CD14-positive monocyte (primary cell): ENCODE results near the gene TRMO. TPM values are rescaled to one million over a fixed set of nuclear protein-coding genes. Genes with fewer than 3 reads are reported as not detected.
A peak's percentile ranks its signal among the peaks of the same experiment; 100 is the strongest.

ENCODE experiments used
- DNase-seq, 3 donors: peaks; one replicate each; pipeline ENCODE4 v3.0.0-alpha.2; 2011 to 2022
- H2AFZ ChIP-seq: 2 replicates; pipeline ENCODE4 v1.6.0; 2012; ENCODE audit warnings: mild to moderate bottlenecking, low read depth, low read length, inconsistent platforms; ENCODE audit not compliant: insufficient read depth, poor library complexity, severe bottlenecking
- H3K27ac ChIP-seq, 2 donors: 1 replicate in 1 of 2; 2 replicates in 1 of 2; pipeline ENCODE4 v1.5.1; 2012 to 2013; ENCODE audit warnings: low read length in 2 of 2, control low read depth in 1 of 2, inconsistent platforms in 1 of 2, low read depth in 1 of 2, mild to moderate bottlenecking in 1 of 2
- H3K27me3 ChIP-seq, 2 donors: one replicate each; pipeline versions ENCODE4 v1.6.0 to v1.6.1; 2011 to 2013; ENCODE audit warnings: low read length in 2 of 2; ENCODE audit not compliant: control insufficient read depth in 2 of 2, insufficient read depth in 2 of 2
- H3K36me3 ChIP-seq, 2 donors: replicated peaks in 1 of 2; 1 replicate in 1 of 2; 2 replicates in 1 of 2; pipeline versions ENCODE4 v1.5.1 to v1.6.1; 2012 to 2013; ENCODE audit warnings: low read length in 2 of 2, control low read depth in 1 of 2, inconsistent platforms in 1 of 2, mild to moderate bottlenecking in 1 of 2; ENCODE audit not compliant: insufficient read depth in 2 of 2, control insufficient read depth in 1 of 2
- H3K4me1 ChIP-seq, 2 donors: 1 replicate in 1 of 2; 2 replicates in 1 of 2; pipeline versions ENCODE4 v1.5.1 to v1.6.1; 2012 to 2013; ENCODE audit warnings: low read length in 2 of 2, control low read depth in 1 of 2, inconsistent platforms in 1 of 2, mild to moderate bottlenecking in 1 of 2, moderate library complexity in 1 of 2; ENCODE audit not compliant: insufficient read depth in 2 of 2, control insufficient read depth in 1 of 2
- H3K4me2 ChIP-seq: replicated peaks from 2 replicates; pipeline ENCODE3; 2012; ENCODE audit warnings: low read length, moderate library complexity, mild to moderate bottlenecking; ENCODE audit not compliant: poor library complexity, severe bottlenecking; ENCODE audit errors: extremely low read depth
- H3K4me3 ChIP-seq, 3 experiments: fragments of 200-600 bp in 1 of 3; sonication (generic) in 1 of 3; replicated peaks in 1 of 3; 1 replicate in 2 of 3; 2 replicates in 1 of 3; pipeline ENCODE4 v1.5.1; 2011 to 2013; ENCODE audit warnings: low read length in 3 of 3, mild to moderate bottlenecking in 3 of 3, control low read depth in 2 of 3, low read depth in 2 of 3, inconsistent platforms in 1 of 3, moderate library complexity in 1 of 3
- H3K79me2 ChIP-seq: 2 replicates; pipeline ENCODE4 v1.6.0; 2012; ENCODE audit warnings: mild to moderate bottlenecking, control low read depth, inconsistent platforms, low read length, moderate library complexity; ENCODE audit not compliant: insufficient read depth
- H3K9ac ChIP-seq: 2 replicates; pipeline ENCODE4 v1.6.0; 2017; ENCODE audit warnings: low read length, mild to moderate bottlenecking; ENCODE audit not compliant: insufficient read depth, poor library complexity, severe bottlenecking
- H3K9me3 ChIP-seq, 2 donors: replicated peaks in 1 of 2; 1 replicate in 1 of 2; 2 replicates in 1 of 2; pipeline versions ENCODE4 v1.5.1 to v1.6.1; 2012 to 2013; ENCODE audit warnings: low read length in 2 of 2, control low read depth in 1 of 2; ENCODE audit not compliant: control insufficient read depth in 1 of 2, insufficient read depth in 1 of 2
- H4K20me1 ChIP-seq: 2 replicates; pipeline ENCODE4 v1.6.0; 2012; ENCODE audit warnings: mild to moderate bottlenecking, low read length, control low read depth, moderate library complexity; ENCODE audit not compliant: insufficient read depth
- H3K27ac Mint-ChIP-seq, 7 donors: one replicate each; pipeline ENCODE4 v1.8.0; 2020; ENCODE audit warnings: mild to moderate bottlenecking in 7 of 7, mixed read lengths in 7 of 7, moderate library complexity in 6 of 7, inconsistent platforms in 2 of 7
- H3K27me3 Mint-ChIP-seq, 3 donors: one replicate each; pipeline ENCODE4 v1.8.0; 2021 to 2022; ENCODE audit warnings: low read depth in 3 of 3, mild to moderate bottlenecking in 3 of 3, mixed read lengths in 3 of 3, moderate library complexity in 3 of 3, inconsistent platforms in 1 of 3
- H3K36me3 Mint-ChIP-seq, 2 donors: one replicate each; pipeline ENCODE4 v1.8.0; 2020; ENCODE audit warnings: mixed read lengths in 2 of 2, inconsistent platforms in 1 of 2, mild to moderate bottlenecking in 1 of 2
- H3K4me1 Mint-ChIP-seq: one replicate; pipeline ENCODE4 v1.8.0; 2020; ENCODE audit warnings: mild to moderate bottlenecking, mixed read lengths
- H3K4me3 Mint-ChIP-seq, 2 donors: one replicate each; pipeline ENCODE4 v1.8.0; 2020; ENCODE audit warnings: mild to moderate bottlenecking in 2 of 2, mixed read lengths in 2 of 2, moderate library complexity in 1 of 2
- H3K9me3 Mint-ChIP-seq, 7 donors: one replicate each; pipeline ENCODE4 v1.8.0; 2020 to 2022; ENCODE audit warnings: mixed read lengths in 7 of 7, mild to moderate bottlenecking in 6 of 7, moderate library complexity in 6 of 7, inconsistent platforms in 2 of 7
- WGBS: methylation state at CpG from one replicate; pipeline ENCODE4 v1.1.5; 2013; ENCODE audit warnings: missing lambda C conversion rate; ENCODE audit not compliant: insufficient coverage; 5-methylcytosine and 5-hydroxymethylcytosine counted together
- intact Hi-C, 2 donors: fragments of 100-400 bp; cut with micrococcal nuclease; formaldehyde crosslinking; loops; one replicate each; pipeline versions ENCODE4 v1.15.0 to v1.15.1; 2023
- polyA plus RNA-seq, 3 donors: library from polyadenylated mRNA; depleted of rRNA in 1 of 3; unstranded in 2 of 3; stranded (reverse) in 1 of 3; fragments of 300-500 nt in 2 of 3; fragments of >200 nt in 1 of 3; fragmentation: Illumina TruSeq in 2 of 3; gene quantifications; 1 replicate in 2 of 3; 2 replicates in 1 of 3; pipeline ENCODE4 v1.2.3, GENCODE V29; 2012 to 2021
- TF ChIP-seq, protein P1 (sequence below): fragments of 200-600 bp; IDR thresholded peaks from one replicate; pipeline ENCODE4 v1.8.0; 2022; ENCODE audit warnings: antibody characterized with exemption, mild to moderate bottlenecking

The TRMO gene
- polyA plus RNA-seq, 3 donors = 13.4 to 20.6 (median 13.5) TPM

- peak overlapping the region in 1 of 7 donors; percentile 23 for H3K27ac Mint-ChIP-seq
- no peak overlapping the region for H3K4me2 ChIP-seq
- H2AFZ ChIP-seq = no peak overlapping the region
- H3K27me3 Mint-ChIP-seq = peaks cover 0 to 6% (median 0%) of the 10 kb centered on the region in 3 donors
- intact Hi-C loops = loop anchor here in 1 of 2 donors (10.0 kb wide), 1 partner anchor 139 kb away; no protein-coding TSS in a partner anchor
- H3K36me3 ChIP-seq = peaks cover 0 to 17% of the 10 kb centered on the region in 2 donors
- peaks cover 0 to 6% (median 0%) of the 10 kb centered on the region in 7 donors for H3K9me3 Mint-ChIP-seq
- TF ChIP-seq, protein P1, sequence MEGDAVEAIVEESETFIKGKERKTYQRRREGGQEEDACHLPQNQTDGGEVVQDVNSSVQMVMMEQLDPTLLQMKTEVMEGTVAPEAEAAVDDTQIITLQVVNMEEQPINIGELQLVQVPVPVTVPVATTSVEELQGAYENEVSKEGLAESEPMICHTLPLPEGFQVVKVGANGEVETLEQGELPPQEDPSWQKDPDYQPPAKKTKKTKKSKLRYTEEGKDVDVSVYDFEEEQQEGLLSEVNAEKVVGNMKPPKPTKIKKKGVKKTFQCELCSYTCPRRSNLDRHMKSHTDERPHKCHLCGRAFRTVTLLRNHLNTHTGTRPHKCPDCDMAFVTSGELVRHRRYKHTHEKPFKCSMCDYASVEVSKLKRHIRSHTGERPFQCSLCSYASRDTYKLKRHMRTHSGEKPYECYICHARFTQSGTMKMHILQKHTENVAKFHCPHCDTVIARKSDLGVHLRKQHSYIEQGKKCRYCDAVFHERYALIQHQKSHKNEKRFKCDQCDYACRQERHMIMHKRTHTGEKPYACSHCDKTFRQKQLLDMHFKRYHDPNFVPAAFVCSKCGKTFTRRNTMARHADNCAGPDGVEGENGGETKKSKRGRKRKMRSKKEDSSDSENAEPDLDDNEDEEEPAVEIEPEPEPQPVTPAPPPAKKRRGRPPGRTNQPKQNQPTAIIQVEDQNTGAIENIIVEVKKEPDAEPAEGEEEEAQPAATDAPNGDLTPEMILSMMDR = peak; percentile 55
- no peak overlapping the region for H3K4me3 Mint-ChIP-seq
- no peaks in the 10 kb centered on the region for H3K9me3 ChIP-seq
- H3K79me2 ChIP-seq = peaks cover 8% of the 10 kb centered on the region
- peaks cover 4% of the 10 kb centered on the region for H3K4me1 Mint-ChIP-seq
- H4K20me1 ChIP-seq = peaks cover 6% of the 10 kb centered on the region
- H3K4me1 ChIP-seq = no peaks in the 10 kb centered on the region
- H3K36me3 Mint-ChIP-seq = peaks cover 28 to 33% of the 10 kb centered on the region in 2 donors
- H3K9ac ChIP-seq = no peak overlapping the region
- H3K27ac ChIP-seq = no peak overlapping the region
- 92% methylated on average over 3 of the region's 6 CpGs for WGBS
- peak; percentile 39 to 62 (median 40) for DNase-seq
- H3K4me3 ChIP-seq = no peak overlapping the region
- no peaks in the 10 kb centered on the region for H3K27me3 ChIP-seq
Observed at GRCh38 chr9:97895695-97896332, 26.5 kb downstream of the TRMO start.

DNA sequence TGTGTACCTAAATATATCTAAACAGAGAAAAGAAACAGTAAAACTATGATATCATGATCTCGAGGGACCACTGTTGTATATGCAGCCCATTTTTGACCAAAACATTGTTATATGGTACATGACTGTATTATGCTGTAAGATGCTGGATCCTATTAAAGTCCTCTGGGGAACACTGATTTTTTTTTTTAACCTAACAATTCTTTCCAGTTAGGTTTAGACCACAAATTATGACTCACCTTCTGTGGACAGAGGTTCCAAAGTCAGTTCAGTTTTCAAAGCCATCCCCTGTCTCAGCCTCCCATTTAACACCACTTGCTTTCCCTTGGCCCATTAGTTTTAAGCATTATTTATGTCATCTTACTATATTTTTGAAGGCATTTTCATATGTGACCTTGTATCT lies 27.1 kb downstream of the TRMO start:
- Histone ChIP-seq H4K20me1 (no peaks in the 10 kb centered on the region), H2AFZ (no peak overlapping the region), H3K79me2 (peaks cover 2% of the 10 kb centered on the region), H3K4me2 (no peak overlapping the region), H3K9ac (no peak overlapping the region), H3K27ac (no peak overlapping the region), H3K4me3 (no peak overlapping the region), H3K36me3 (peaks cover 0 to 12% of the 10 kb centered on the region in 2 donors), H3K27me3 (no peaks in the 10 kb centered on the region), H3K9me3 (no peaks in the 10 kb centered on the region), H3K4me1 (no peaks in the 10 kb centered on the region)
- TF ChIP-seq, protein P1 = no peak
- Mint-ChIP-seq H3K36me3 (peaks cover 22 to 29% of the 10 kb centered on the region in 2 donors), H3K4me1 (peaks cover 4% of the 10 kb centered on the region), H3K27ac (no peak overlapping the region), H3K4me3 (no peak overlapping the region), H3K9me3 (peaks cover 0 to 6% (median 0%) of the 10 kb centered on the region in 7 donors), H3K27me3 (peaks cover 0 to 6% (median 0%) of the 10 kb centered on the region in 3 donors)
- DNase-seq = no peak
- intact Hi-C loops = loop anchor here in 1 of 2 donors (10.0 kb wide), 1 partner anchor 140 kb away; no protein-coding TSS in a partner anchor
- no CpG with 5 or more reads among the region's 1 CpG for WGBS
